SU-DHL-6 (cell line): ENCODE data around the gene KLHL29.

ENCODE experiments used
- EZH2phosphoT487 ChIP-seq: fragments of 200-600 bp; sonication (generic), shearing (Covaris generic); conservative IDR thresholded peaks from 2 replicates; pipeline ENCODE4 v1.6.1; 2018; ENCODE audit warnings: mild to moderate bottlenecking, antibody characterized with exemption, low read length, moderate library complexity, mixed read lengths
- TF ChIP-seq, protein P1 (sequence below): fragments of 200-600 bp; sonication (generic); IDR thresholded peaks from one replicate; pipeline ENCODE4 v1.5.1; 2017; ENCODE audit warnings: antibody characterized with exemption, mild to moderate bottlenecking, low read length, moderate library complexity; ENCODE audit not compliant: insufficient read depth, poor library complexity, severe bottlenecking

DNA sequence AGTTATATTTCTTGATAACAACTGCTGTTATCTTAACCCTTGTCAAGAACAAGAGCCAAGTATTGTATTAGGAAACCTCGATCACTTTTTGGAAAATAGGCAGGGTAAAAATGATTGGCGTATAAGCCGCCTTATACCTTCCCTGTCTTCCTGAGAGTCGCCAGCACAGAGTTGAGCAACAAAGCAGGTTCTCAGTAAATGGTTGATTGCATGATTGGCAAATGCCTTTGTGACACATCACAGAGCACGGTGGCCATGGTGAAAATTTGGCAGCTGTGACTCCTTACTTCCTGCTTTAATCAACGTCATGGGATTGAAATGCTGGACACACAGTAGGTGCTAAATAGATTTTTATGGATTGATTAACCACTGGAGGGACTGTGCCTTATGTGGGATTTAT lies 3.9 kb upstream of the KLHL29 start:
- TF ChIP-seq, protein P1, sequence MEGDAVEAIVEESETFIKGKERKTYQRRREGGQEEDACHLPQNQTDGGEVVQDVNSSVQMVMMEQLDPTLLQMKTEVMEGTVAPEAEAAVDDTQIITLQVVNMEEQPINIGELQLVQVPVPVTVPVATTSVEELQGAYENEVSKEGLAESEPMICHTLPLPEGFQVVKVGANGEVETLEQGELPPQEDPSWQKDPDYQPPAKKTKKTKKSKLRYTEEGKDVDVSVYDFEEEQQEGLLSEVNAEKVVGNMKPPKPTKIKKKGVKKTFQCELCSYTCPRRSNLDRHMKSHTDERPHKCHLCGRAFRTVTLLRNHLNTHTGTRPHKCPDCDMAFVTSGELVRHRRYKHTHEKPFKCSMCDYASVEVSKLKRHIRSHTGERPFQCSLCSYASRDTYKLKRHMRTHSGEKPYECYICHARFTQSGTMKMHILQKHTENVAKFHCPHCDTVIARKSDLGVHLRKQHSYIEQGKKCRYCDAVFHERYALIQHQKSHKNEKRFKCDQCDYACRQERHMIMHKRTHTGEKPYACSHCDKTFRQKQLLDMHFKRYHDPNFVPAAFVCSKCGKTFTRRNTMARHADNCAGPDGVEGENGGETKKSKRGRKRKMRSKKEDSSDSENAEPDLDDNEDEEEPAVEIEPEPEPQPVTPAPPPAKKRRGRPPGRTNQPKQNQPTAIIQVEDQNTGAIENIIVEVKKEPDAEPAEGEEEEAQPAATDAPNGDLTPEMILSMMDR = no peak
- no peak for TF ChIP-seq EZH2phosphoT487
